Retina (tissue), 1 donor: Measurements from ENCODE around the gene RGS3.
"Not testable (repeated sequence)": the region's sequence is repeated elsewhere in the genome, so short reads cannot be mapped to it uniquely, and the experiment has no call there.

ENCODE experiments used
- DNase-seq: peaks from one replicate; pipeline ENCODE4 v3.0.0-alpha.2; 2016

RGS3 gene

GRCh38 chr9:113532809-113533190 is 69.3 kb downstream of the RGS3 start:
- DNase-seq, result no peak

DNA sequence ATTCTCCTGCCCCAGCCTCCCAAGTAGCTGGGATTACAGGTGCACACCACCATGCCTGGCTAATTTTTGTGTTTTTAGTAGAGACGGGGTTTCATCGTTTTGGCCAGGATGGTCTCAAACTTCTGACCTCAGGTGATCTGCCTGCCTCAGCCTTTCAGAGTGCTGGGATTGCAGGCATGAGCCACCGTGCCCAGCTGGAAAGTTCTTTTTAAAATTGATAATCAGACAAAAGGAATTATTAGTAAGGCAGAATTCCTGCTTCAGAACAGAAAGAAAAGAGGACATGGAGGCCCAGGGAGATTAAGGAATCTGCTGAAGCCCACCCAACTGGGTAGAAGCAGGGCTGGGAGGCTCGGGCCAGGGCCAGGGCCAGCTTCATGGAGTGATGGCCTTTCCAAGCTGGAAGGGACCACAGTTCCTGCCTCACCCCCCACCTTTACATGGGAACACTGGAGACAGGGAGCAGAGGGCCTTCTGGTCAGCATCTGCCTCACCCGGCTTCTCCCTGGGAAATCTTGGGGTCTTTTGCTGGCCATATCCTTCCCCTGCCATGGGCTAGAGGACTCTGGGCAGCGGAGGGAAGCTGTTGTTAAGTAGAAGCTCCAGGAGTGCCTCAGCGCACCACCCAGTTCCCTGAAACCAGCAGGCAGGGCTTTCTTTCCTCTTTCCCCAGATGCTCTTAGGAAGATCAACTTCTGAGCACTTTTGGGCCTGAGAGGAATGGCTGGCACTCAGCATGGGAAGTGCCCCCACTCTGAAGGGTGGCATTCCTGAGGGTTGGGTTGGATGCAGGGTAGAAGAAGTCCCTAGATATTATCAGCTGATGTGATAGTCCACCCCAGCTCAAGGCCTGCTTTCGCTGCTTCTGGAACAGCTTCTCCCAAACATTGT is 70.1 kb downstream of the RGS3 start:
- DNase-seq, result no peak

GRCh38 chr9:113535756-113536155 is 72.2 kb downstream of the RGS3 start:
- DNase-seq, result no peak

- DNase-seq, result no peak
These were observed 72.6 kb downstream of the RGS3 start for GRCh38 chr9:113536166-113536482.

- DNase-seq, result peak; percentile 77
These were observed 73.1 kb downstream of the RGS3 start for GRCh38 chr9:113536483-113537228.

DNA sequence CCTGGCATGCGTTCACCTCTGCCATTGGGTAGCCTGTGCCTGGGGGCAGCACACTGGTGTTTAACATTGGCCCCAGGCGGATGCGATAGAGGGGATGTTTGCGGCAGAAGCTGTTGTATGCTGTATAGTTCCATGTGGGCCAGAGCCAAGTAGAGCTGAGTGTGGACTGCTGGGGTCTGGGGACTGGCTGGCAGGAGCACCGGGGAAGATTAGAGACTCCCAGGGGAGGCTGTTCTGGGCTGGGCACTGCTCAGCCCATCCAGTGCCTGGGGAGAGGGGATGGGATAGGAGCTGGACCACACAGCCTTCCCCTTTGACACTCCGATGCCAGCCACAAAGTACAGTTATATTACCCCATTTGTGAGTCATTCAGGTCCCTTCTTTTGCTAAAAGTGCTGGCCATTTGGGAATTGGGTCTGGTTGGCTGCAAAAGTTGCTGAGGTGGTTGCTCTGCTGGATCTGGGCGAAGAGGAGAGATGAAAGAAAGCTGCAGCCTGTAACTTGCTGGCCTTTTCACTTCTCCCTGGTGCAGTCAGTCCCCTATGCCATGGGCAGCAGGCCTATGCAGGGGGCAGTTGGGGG is 73.8 kb downstream of the RGS3 start:
- DNase-seq, result no peak

GRCh38 chr9:113538131-113538530 is 74.6 kb downstream of the RGS3 start:
- DNase-seq, result no peak

DNA sequence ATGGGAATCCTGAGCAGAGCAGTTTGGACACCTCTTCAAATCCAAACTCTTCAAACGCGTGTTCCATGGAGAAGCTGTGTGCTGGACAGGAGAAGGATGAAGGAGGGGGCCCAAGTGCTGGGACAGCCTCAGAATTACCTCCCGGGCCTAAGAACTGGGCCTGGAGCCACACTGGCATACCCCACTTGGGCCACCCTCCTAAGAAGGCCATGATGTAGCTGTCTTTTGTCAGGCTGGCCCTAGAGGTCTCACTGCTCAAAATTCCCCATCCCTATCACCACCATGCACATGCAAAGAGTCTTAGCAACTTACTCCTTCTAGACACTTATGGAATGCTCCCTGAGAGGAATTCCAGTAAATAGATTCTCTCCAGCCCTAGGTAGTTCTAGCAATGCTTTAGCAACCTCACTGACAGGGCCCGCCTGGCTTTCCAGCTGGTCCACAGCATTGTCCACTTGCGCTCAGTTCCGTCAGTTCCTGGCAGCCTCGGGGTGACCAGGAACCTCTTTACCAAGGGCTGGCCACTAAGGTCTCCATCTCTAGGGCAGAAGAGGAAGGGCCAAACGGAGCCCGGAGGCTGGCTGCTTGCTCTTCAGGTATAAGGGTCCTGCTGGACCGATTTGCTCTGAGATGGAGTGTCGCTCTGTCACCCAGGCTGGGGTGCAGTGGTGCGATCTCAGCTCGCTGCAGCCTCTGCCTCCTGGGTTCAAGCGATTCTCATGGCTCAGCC is 75.3 kb downstream of the RGS3 start:
- DNase-seq, result no peak

GRCh38 chr9:113540466-113540865 is 76.9 kb downstream of the RGS3 start:
- no peak for DNase-seq

DNA sequence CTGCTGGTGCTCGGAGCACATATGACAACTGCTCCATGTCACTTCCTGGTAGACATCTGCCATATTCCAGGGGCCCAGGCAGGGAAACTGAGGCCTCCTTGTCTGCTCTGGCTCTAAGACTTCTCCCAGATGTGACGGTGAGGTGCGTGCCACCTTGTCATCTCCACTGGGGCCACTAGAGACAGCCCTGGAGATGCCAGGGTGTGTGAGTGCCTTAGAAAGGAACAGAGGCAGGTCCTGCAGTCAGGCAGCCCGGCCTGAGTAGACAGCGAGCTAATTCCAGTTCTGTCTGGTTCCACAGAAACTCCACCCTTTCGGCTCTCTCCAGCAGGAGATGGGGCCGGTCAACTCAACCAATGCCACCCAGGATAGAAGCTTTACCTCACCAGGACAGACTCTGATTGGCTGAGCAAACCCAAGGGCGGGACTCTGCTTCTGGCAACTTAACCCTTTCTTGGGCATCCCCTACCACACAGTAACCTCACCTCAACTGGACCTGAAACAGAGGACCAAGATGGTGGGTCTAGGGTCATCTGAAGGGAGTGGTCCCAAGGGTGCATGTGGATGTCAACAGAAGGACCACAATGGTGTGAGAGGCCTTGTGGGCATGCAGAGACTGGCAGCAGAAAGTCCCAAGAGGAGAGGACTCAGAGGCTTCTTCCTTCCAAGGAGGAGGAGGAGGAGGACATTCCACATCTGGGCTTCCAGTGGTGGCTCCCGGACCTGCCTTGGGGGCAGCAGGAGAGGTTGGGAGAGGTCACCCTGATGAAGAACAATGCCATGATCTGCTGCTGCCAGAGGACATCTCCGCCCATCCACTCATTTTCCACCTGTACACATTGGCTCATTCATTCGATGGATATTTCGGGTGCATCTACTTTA is 77.7 kb downstream of the RGS3 start:
- DNase-seq, result peak; percentile 74

DNA sequence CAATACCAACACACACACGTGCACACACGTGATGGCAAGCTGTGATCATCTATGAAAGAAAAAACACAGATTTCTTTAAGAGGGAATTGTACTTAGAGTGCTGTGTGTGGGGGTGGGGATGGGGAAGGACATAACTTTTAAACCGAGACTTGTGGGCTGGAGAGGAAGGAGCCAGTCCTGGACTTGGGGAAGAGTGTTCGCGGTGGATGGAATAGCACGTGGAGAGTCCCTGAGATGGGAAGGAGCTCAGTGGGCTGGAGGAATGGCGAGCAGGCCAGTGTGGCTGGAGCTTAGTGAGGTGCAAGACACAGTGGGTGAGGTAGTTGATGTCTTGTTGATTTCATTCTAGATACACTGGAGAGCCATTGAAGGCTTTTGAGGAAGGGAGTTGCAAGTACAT is 78.5 kb downstream of the RGS3 start:
- DNase-seq, result no peak

DNA sequence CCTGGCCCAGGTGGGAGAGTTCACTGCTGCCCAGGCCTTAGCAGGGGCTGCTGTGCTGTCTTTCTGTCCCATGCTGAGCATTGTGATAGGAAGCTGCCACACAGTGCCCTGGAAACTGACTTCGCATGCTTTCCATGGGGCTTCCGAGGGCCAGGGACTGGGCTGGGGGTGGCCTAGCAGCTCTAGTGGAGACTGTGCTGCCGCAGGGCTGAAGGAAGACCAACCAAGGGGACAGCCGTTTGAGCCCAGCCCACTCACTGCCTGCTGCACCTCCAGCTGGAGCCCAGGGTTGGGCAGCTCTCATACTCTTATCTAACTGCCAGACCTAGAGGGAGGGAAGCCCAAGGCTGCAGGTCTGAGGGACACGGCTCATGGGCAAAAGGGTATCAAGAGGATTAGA is 79.2 kb downstream of the RGS3 start:
- DNase-seq, result no peak

- DNase-seq, result peak; percentile 58
These were observed 79.9 kb downstream of the RGS3 start for GRCh38 chr9:113543296-113543981.

DNA sequence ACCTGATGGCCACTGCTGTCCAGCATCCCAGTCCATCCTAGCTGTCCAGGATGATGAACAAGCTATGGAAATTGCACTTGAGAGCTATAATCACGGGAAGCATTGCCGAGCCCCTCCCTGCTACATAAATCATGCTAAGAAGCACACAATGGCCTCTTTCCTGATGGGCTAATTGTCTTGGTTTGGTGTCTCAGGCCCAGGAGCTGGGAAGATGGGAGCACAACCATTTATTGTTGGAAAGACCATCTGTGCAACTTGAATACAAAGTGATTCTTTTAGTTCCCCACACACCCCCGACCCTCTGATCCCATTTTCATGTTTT is 80.4 kb downstream of the RGS3 start:
- DNase-seq, result no peak

GRCh38 chr9:113545068-113545467 is 81.5 kb downstream of the RGS3 start:
- no peak for DNase-seq

DNA sequence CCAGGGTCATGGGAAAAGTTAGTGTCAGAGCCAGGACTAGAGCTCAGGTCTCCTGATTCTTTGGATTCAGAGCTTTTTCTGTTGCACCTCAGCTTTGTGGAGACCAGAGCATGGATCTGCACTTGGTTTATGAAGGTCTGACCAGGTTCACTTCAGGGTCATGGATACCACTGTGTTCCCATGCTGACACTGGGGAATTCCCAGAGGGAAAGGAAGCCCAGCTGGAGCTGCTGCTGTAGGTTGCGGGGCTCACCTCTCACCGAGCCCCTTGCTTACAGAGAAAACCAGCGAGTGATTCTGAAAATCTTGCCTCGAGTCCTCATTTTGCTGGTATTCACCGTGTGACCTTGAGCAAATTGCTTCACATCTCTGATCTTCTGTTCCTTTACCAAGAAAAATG is 83.0 kb downstream of the RGS3 start:
- no peak for DNase-seq

GRCh38 chr9:113547501-113547900 is 84.0 kb downstream of the RGS3 start:
- no peak for DNase-seq

GRCh38 chr9:113548221-113549041 is 84.9 kb downstream of the RGS3 start:
- peak; percentile 70 for DNase-seq

DNA sequence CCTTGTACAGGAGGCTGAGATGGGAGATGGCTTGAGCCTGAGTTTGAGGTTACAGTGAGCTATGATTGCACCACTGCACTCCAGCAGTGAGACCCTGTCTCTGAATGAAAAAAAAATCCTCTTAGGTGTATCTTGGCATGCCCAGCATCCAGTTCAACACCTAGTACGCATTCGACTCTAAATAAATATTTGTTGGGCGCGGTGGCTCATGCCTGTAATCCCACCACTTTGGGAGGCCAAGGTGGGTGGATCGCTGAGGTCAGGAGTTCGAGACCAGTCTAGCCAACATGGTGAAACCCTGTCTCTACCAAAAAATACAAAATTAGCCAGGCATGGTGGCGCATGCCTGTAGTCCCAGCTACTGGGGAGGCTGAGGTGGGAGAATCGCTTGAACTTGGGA is 86.4 kb downstream of the RGS3 start:
- not testable (repeated sequence) for DNase-seq

GRCh38 chr9:113556877-113557593 is 93.5 kb downstream of the RGS3 start:
- DNase-seq, result no peak
